ENCODE data around the gene RETREG1.

RETREG1 gene

DNA sequence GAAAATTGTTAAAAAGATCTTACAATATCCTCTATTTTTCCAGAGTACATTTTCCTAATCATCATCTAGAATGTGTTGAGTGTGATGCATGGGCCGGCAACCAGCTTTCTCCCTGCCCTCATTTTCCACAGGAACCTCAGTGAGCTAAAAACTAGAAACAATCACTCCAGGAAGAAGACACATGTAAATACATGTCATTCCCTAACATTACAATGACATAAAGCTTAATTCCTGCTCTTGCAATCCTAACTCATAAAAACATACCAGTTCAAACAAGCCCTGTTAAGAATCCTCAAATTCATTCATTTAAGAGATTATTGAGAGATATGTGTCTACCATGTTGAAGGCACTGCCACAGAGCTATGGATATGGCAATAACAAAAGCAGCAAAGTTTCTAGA lies 132.7 kb downstream of the RETREG1 start:
- Histone ChIP-seq H2BK120ac (ENCODE audit: low read depth, low read length) (no peak overlapping the region), H3K4ac (ENCODE audit: low read depth, low read length) (no peak overlapping the region), H3K4me1 (ENCODE audit: control insufficient read depth, low read depth, low read length) (no peaks in the 10 kb centered on the region), H3K18ac (ENCODE audit: low read length) (no peak overlapping the region), H4K8ac (ENCODE audit: low read depth, low read length) (no peak overlapping the region), H2BK15ac (replicated peaks; ENCODE audit: low read depth) (no peak overlapping the region), H3K4me3 (ENCODE audit: low read length) (no peak overlapping the region), H2BK5ac (ENCODE audit: low read length) (no peak overlapping the region), H2AK5ac (ENCODE audit: low read length) (no peak overlapping the region), H3K4me2 (ENCODE audit: low read length) (no peak overlapping the region), H3K36me3 (ENCODE audit: control insufficient read depth, insufficient read depth, low read length) (no peaks in the 10 kb centered on the region), H3K27ac (ENCODE audit: low read depth, low read length) (no peak overlapping the region), H4K5ac (ENCODE audit: low read length) (no peak overlapping the region), H3K23ac (ENCODE audit: low read length) (no peak overlapping the region), H3K79me2 (ENCODE audit: control insufficient read depth, insufficient read depth, low read length) (no peaks in the 10 kb centered on the region), H3K27me3 (ENCODE audit: insufficient read depth, low read length, poor library complexity) (no peaks in the 10 kb centered on the region), H3K56ac (ENCODE audit: low read length) (no peak overlapping the region), H3K9ac (ENCODE audit: low read length) (no peak overlapping the region), H3K79me1 (ENCODE audit: low read length) (no peaks in the 10 kb centered on the region)
- no peak for DNase-seq
- no CpG with 5 or more reads among the region's 1 CpG for WGBS (ENCODE audit: extremely low coverage, insufficient coverage, low lambda C conversion rate)

DNA sequence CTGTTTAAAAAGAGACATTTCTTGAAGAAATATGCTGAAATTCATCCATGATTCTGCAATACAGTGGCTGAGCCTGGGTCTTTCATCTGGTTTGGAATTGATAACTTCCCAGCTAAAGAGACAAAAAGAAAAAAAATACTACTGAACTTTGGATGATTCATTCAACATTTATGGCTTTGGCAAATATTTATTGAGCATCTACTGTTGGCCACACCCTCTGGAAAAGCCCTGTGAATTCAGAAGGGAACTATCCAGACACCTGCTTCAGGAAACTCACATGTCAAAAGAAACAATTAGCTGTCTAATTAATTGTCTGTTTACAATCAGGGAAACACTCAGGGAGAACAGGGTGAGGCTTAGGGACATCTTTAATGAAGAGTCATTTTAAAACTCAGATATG lies 133.4 kb downstream of the RETREG1 start:
- no peaks in the 10 kb centered on the region for H3K27me3 ChIP-seq (ENCODE audit: insufficient read depth, low read length, poor library complexity)
- no peak overlapping the region for H3K4me2 ChIP-seq (ENCODE audit: low read length)
- H2BK15ac ChIP-seq (replicated peaks; ENCODE audit: low read depth), result no peak overlapping the region
- no peak overlapping the region for H2BK120ac ChIP-seq (ENCODE audit: low read depth, low read length)
- no peak overlapping the region for H4K5ac ChIP-seq (ENCODE audit: low read length)
- H2AK5ac ChIP-seq (ENCODE audit: low read length), result no peak overlapping the region
- H3K18ac ChIP-seq (ENCODE audit: low read length), result no peak overlapping the region
- no peak overlapping the region for H3K56ac ChIP-seq (ENCODE audit: low read length)
- H3K79me1 ChIP-seq (ENCODE audit: low read length), result no peaks in the 10 kb centered on the region
- no peak overlapping the region for H4K8ac ChIP-seq (ENCODE audit: low read depth, low read length)
- no peak overlapping the region for H3K4ac ChIP-seq (ENCODE audit: low read depth, low read length)
- H3K9ac ChIP-seq (ENCODE audit: low read length), result no peak overlapping the region
- H3K79me2 ChIP-seq (ENCODE audit: control insufficient read depth, insufficient read depth, low read length), result no peaks in the 10 kb centered on the region
- no peak for DNase-seq
- H2BK5ac ChIP-seq (ENCODE audit: low read length), result no peak overlapping the region
- no peaks in the 10 kb centered on the region for H3K36me3 ChIP-seq (ENCODE audit: control insufficient read depth, insufficient read depth, low read length)
- no peaks in the 10 kb centered on the region for H3K4me1 ChIP-seq (ENCODE audit: control insufficient read depth, low read depth, low read length)
- no peak overlapping the region for H3K4me3 ChIP-seq (ENCODE audit: low read length)
- H3K23ac ChIP-seq (ENCODE audit: low read length), result no peak overlapping the region
- no peak overlapping the region for H3K27ac ChIP-seq (ENCODE audit: low read depth, low read length)

GRCh38 chr5:16482891-16483290 lies 133.9 kb downstream of the RETREG1 start:
- no peak overlapping the region for H2BK120ac ChIP-seq (ENCODE audit: low read depth, low read length)
- no peak overlapping the region for H3K9ac ChIP-seq (ENCODE audit: low read length)
- H3K36me3 ChIP-seq (ENCODE audit: control insufficient read depth, insufficient read depth, low read length), result no peaks in the 10 kb centered on the region
- H3K27me3 ChIP-seq (ENCODE audit: insufficient read depth, low read length, poor library complexity), result no peaks in the 10 kb centered on the region
- no peak overlapping the region for H3K4me3 ChIP-seq (ENCODE audit: low read length)
- H3K27ac ChIP-seq (ENCODE audit: low read depth, low read length), result no peak overlapping the region
- WGBS (ENCODE audit: extremely low coverage, insufficient coverage, low lambda C conversion rate), result no CpG with 5 or more reads among the region's 2 CpGs
- no peak overlapping the region for H3K4me2 ChIP-seq (ENCODE audit: low read length)
- no peak overlapping the region for H2BK5ac ChIP-seq (ENCODE audit: low read length)
- no peaks in the 10 kb centered on the region for H3K79me1 ChIP-seq (ENCODE audit: low read length)
- H3K4me1 ChIP-seq (ENCODE audit: control insufficient read depth, low read depth, low read length), result no peaks in the 10 kb centered on the region
- H3K18ac ChIP-seq (ENCODE audit: low read length), result no peak overlapping the region
- H4K5ac ChIP-seq (ENCODE audit: low read length), result no peak overlapping the region
- no peak for DNase-seq
- H2BK15ac ChIP-seq (replicated peaks; ENCODE audit: low read depth), result no peak overlapping the region
- no peak overlapping the region for H3K56ac ChIP-seq (ENCODE audit: low read length)
- no peak overlapping the region for H4K8ac ChIP-seq (ENCODE audit: low read depth, low read length)
- no peak overlapping the region for H3K4ac ChIP-seq (ENCODE audit: low read depth, low read length)
- H3K79me2 ChIP-seq (ENCODE audit: control insufficient read depth, insufficient read depth, low read length), result no peaks in the 10 kb centered on the region
- H2AK5ac ChIP-seq (ENCODE audit: low read length), result no peak overlapping the region
- H3K23ac ChIP-seq (ENCODE audit: low read length), result no peak overlapping the region

GRCh38 chr5:16480821-16481538 lies 135.8 kb downstream of the RETREG1 start:
- Histone ChIP-seq H3K4me3 (ENCODE audit: low read length) (no peak overlapping the region), H3K18ac (ENCODE audit: low read length) (no peak overlapping the region), H3K27me3 (ENCODE audit: insufficient read depth, low read length, poor library complexity) (no peaks in the 10 kb centered on the region), H2BK5ac (ENCODE audit: low read length) (no peak overlapping the region), H3K79me1 (ENCODE audit: low read length) (no peaks in the 10 kb centered on the region), H4K8ac (ENCODE audit: low read depth, low read length) (no peak overlapping the region), H3K56ac (ENCODE audit: low read length) (no peak overlapping the region), H3K27ac (ENCODE audit: low read depth, low read length) (no peak overlapping the region), H2BK15ac (replicated peaks; ENCODE audit: low read depth) (no peak overlapping the region), H3K9ac (ENCODE audit: low read length) (no peak overlapping the region), H3K4me2 (ENCODE audit: low read length) (no peak overlapping the region), H2BK120ac (ENCODE audit: low read depth, low read length) (no peak overlapping the region), H3K23ac (ENCODE audit: low read length) (no peak overlapping the region), H2AK5ac (ENCODE audit: low read length) (no peak overlapping the region), H3K4me1 (ENCODE audit: control insufficient read depth, low read depth, low read length) (no peaks in the 10 kb centered on the region), H3K4ac (ENCODE audit: low read depth, low read length) (no peak overlapping the region), H4K5ac (ENCODE audit: low read length) (no peak overlapping the region), H3K36me3 (ENCODE audit: control insufficient read depth, insufficient read depth, low read length) (no peaks in the 10 kb centered on the region), H3K79me2 (ENCODE audit: control insufficient read depth, insufficient read depth, low read length) (no peaks in the 10 kb centered on the region)
- WGBS (ENCODE audit: extremely low coverage, insufficient coverage, low lambda C conversion rate), result no CpG with 5 or more reads among the region's 6 CpGs
- no peak for DNase-seq

DNA sequence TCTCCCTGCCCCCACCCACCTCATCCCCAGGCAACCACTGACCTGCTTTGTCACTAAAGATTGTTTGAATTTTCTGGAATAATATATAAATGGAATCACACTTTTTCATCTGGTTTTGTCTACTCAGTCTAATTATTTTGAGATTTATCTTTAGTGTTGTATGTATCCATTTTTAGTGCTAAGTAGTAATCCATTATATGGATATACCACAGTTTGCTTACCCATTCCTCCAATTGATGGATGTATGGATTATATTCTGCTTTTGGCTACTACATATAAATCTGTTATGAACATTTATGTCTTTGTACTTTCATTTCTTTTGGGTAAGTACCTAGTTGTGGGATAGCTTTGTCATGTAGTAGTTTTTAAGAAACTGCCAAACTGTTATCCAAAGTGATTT lies 136.7 kb downstream of the RETREG1 start:
- H3K23ac ChIP-seq (ENCODE audit: low read length), result no peak overlapping the region
- no peak overlapping the region for H4K8ac ChIP-seq (ENCODE audit: low read depth, low read length)
- no peaks in the 10 kb centered on the region for H3K79me2 ChIP-seq (ENCODE audit: control insufficient read depth, insufficient read depth, low read length)
- no peak overlapping the region for H3K18ac ChIP-seq (ENCODE audit: low read length)
- H4K5ac ChIP-seq (ENCODE audit: low read length), result no peak overlapping the region
- H3K79me1 ChIP-seq (ENCODE audit: low read length), result no peaks in the 10 kb centered on the region
- no peak overlapping the region for H3K27ac ChIP-seq (ENCODE audit: low read depth, low read length)
- H3K36me3 ChIP-seq (ENCODE audit: control insufficient read depth, insufficient read depth, low read length), result no peaks in the 10 kb centered on the region
- H3K56ac ChIP-seq (ENCODE audit: low read length), result no peak overlapping the region
- H3K9ac ChIP-seq (ENCODE audit: low read length), result no peak overlapping the region
- no peak overlapping the region for H2BK15ac ChIP-seq (replicated peaks; ENCODE audit: low read depth)
- H3K4me1 ChIP-seq (ENCODE audit: control insufficient read depth, low read depth, low read length), result no peaks in the 10 kb centered on the region
- no peak overlapping the region for H3K4me2 ChIP-seq (ENCODE audit: low read length)
- no peak overlapping the region for H2BK120ac ChIP-seq (ENCODE audit: low read depth, low read length)
- no peaks in the 10 kb centered on the region for H3K27me3 ChIP-seq (ENCODE audit: insufficient read depth, low read length, poor library complexity)
- no peak overlapping the region for H3K4me3 ChIP-seq (ENCODE audit: low read length)
- no peak overlapping the region for H2BK5ac ChIP-seq (ENCODE audit: low read length)
- DNase-seq, result no peak
- no peak overlapping the region for H3K4ac ChIP-seq (ENCODE audit: low read depth, low read length)
- H2AK5ac ChIP-seq (ENCODE audit: low read length), result no peak overlapping the region

GRCh38 chr5:16477541-16477940 lies 139.3 kb downstream of the RETREG1 start:
- no peaks in the 10 kb centered on the region for H3K79me2 ChIP-seq (ENCODE audit: control insufficient read depth, insufficient read depth, low read length)
- H3K36me3 ChIP-seq (ENCODE audit: control insufficient read depth, insufficient read depth, low read length), result no peaks in the 10 kb centered on the region
- no peaks in the 10 kb centered on the region for H3K4me1 ChIP-seq (ENCODE audit: control insufficient read depth, low read depth, low read length)
- no peak overlapping the region for H4K8ac ChIP-seq (ENCODE audit: low read depth, low read length)
- H3K4me2 ChIP-seq (ENCODE audit: low read length), result no peak overlapping the region
- no peak overlapping the region for H2BK15ac ChIP-seq (replicated peaks; ENCODE audit: low read depth)
- H3K56ac ChIP-seq (ENCODE audit: low read length), result no peak overlapping the region
- no peak overlapping the region for H3K23ac ChIP-seq (ENCODE audit: low read length)
- no peak overlapping the region for H3K4ac ChIP-seq (ENCODE audit: low read depth, low read length)
- no peak overlapping the region for H3K4me3 ChIP-seq (ENCODE audit: low read length)
- H3K27me3 ChIP-seq (ENCODE audit: insufficient read depth, low read length, poor library complexity), result no peaks in the 10 kb centered on the region
- WGBS (ENCODE audit: extremely low coverage, insufficient coverage, low lambda C conversion rate), result no CpG with 5 or more reads among the region's 3 CpGs
- H3K79me1 ChIP-seq (ENCODE audit: low read length), result no peaks in the 10 kb centered on the region
- no peak overlapping the region for H2BK5ac ChIP-seq (ENCODE audit: low read length)
- no peak overlapping the region for H2BK120ac ChIP-seq (ENCODE audit: low read depth, low read length)
- no peak overlapping the region for H4K5ac ChIP-seq (ENCODE audit: low read length)
- H3K9ac ChIP-seq (ENCODE audit: low read length), result no peak overlapping the region
- H3K27ac ChIP-seq (ENCODE audit: low read depth, low read length), result no peak overlapping the region
- H2AK5ac ChIP-seq (ENCODE audit: low read length), result no peak overlapping the region
- no peak overlapping the region for H3K18ac ChIP-seq (ENCODE audit: low read length)
- no peak for DNase-seq

All from mesendoderm (in vitro differentiated cells).